Type B pancreatic cell (in vitro differentiated cells): ENCODE measurements around the gene PRKCA. TPM values are rescaled to one million over a fixed set of nuclear protein-coding genes. Genes with fewer than 3 reads are reported as not detected.
"Not testable (repeated sequence)": the region's sequence is repeated elsewhere in the genome, so short reads cannot be mapped to it uniquely, and the experiment has no call there.

Experiments
- DNase-seq: peaks from one replicate; pipeline ENCODE4 v3.0.0; 2021; ENCODE audit warnings: mixed read lengths; ENCODE audit not compliant: unreplicated experiment; ENCODE audit errors: extremely low spot score
- H3K27ac Mint-ChIP-seq: 2 replicates; pipeline ENCODE4 v1.8.0; 2021; ENCODE audit warnings: mild to moderate bottlenecking, mixed read lengths
- H3K27me3 Mint-ChIP-seq: 2 replicates; pipeline ENCODE4 v1.8.0; 2021; ENCODE audit warnings: mixed read lengths
- H3K36me3 Mint-ChIP-seq: 2 replicates; pipeline ENCODE4 v1.8.0; 2021; ENCODE audit warnings: mixed read lengths
- H3K4me1 Mint-ChIP-seq: one replicate; pipeline ENCODE4 v1.8.0; 2021; ENCODE audit warnings: mixed read lengths; ENCODE audit not compliant: unreplicated experiment
- H3K4me3 Mint-ChIP-seq: 2 replicates; pipeline ENCODE4 v1.8.0; 2021; ENCODE audit warnings: mild to moderate bottlenecking, mixed read lengths
- H3K9me3 Mint-ChIP-seq: 2 replicates; pipeline ENCODE4 v1.8.0; 2021; ENCODE audit warnings: mixed read lengths
- CTCF ChIP-seq: fragments of 200-600 bp; sonication (generic); conservative IDR thresholded peaks from 2 replicates; pipeline ENCODE4 v1.5.0; 2021; ENCODE audit warnings: antibody characterized with exemption, mild to moderate bottlenecking
- total RNA-seq: library from RNA; stranded (reverse); gene quantifications from 2 replicates; pipeline ENCODE4 v1.2.1, GENCODE V29; 2021; ENCODE audit warnings: low replicate concordance

The PRKCA gene
- total RNA-seq, 1 donor from 2014 or later, result 16.1 TPM

GRCh38 chr17:66614469-66614868, 312.1 kb downstream of the PRKCA start:
- no peak overlapping the region for H3K27ac Mint-ChIP-seq
- peaks cover 12% of the 10 kb centered on the region for H3K9me3 Mint-ChIP-seq
- no peak overlapping the region for H3K4me3 Mint-ChIP-seq
- peaks cover 19% of the 10 kb centered on the region for H3K4me1 Mint-ChIP-seq
- TF ChIP-seq CTCF, result no peak
- H3K27me3 Mint-ChIP-seq, result no peaks in the 10 kb centered on the region
- DNase-seq, result no peak
- no peaks in the 10 kb centered on the region for H3K36me3 Mint-ChIP-seq

DNA sequence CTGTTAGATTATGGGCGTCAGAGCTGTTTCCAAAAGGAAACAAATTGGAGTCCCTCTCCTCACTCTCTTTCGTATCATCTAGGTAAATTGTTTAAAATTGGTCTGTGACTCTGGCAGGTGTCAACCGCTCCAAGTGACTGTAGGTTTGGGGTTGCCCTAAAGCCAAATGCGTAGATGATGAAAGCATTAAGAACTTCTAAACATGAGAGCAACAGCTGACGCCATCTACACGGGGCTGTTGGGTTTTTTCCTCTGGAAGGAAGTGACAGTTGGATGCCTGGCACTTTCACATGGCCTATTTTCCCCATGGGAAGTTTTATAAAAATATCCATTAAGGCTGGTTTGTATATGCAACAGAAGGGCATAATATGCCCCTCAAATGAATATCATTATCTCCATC, 316.8 kb downstream of the PRKCA start:
- H3K27me3 Mint-ChIP-seq, result peaks cover 4% of the 10 kb centered on the region
- no peaks in the 10 kb centered on the region for H3K9me3 Mint-ChIP-seq
- no peak overlapping the region for H3K4me3 Mint-ChIP-seq
- no peaks in the 10 kb centered on the region for H3K36me3 Mint-ChIP-seq
- DNase-seq, result no peak
- peaks cover 16% of the 10 kb centered on the region for H3K4me1 Mint-ChIP-seq
- H3K27ac Mint-ChIP-seq, result no peak overlapping the region
- no peak for TF ChIP-seq CTCF

DNA sequence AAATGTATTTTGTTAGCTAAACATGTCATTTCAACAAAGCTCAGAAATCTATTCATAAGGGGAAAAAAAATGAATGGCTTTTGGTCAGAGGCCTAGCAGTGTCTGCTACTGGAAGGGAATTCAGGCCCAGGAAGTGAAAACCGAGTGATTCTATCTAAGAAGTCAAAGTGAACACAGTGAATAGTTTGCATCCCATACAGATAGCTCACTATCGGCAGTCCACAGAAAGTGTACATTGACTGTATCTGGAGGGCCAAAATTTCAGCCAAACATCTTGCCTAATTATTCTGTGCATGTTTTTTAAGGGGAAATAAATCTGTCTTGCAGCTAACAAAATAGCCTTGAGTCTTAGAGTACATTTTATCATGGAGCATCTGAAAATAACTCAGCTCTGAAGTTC, 318.1 kb downstream of the PRKCA start:
- Mint-ChIP-seq H3K4me3 (no peak overlapping the region), H3K36me3 (no peaks in the 10 kb centered on the region), H3K27me3 (peaks cover 10% of the 10 kb centered on the region), H3K4me1 (peaks cover 17% of the 10 kb centered on the region), H3K27ac (no peak overlapping the region), H3K9me3 (no peaks in the 10 kb centered on the region)
- no peak for DNase-seq
- no peak for TF ChIP-seq CTCF

DNA sequence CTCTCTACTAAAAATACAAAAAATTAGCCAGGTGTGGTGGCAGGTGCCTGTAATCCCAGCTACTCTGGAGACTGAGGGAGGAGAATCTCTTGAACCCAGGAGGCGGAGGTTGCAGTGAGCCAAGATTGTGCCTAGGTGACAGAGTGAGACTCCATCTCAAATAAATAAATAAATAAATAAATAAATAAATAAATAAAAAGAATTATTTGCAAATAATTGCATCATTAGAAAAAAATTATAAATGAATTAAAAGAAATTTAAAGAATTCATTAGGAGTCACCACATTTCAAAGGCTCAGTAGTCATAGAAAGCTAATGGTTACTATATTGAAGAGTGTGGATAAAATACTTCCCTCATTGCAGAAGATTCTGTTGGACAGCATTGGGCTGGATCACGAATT, 322.2 kb downstream of the PRKCA start:
- peaks cover 18% of the 10 kb centered on the region for H3K4me1 Mint-ChIP-seq
- H3K36me3 Mint-ChIP-seq, DNase-seq, H3K9me3 Mint-ChIP-seq, H3K4me3 Mint-ChIP-seq, H3K27ac Mint-ChIP-seq: not testable (repeated sequence)
- H3K27me3 Mint-ChIP-seq, result peaks cover 21% of the 10 kb centered on the region

GRCh38 chr17:66625311-66625767, 322.9 kb downstream of the PRKCA start:
- no peak for DNase-seq
- H3K4me3 Mint-ChIP-seq, result no peak overlapping the region

GRCh38 chr17:66627985-66628384, 325.6 kb downstream of the PRKCA start:
- H3K27ac Mint-ChIP-seq, result no peak overlapping the region
- H3K4me3 Mint-ChIP-seq, result no peak overlapping the region
- peaks cover 18% of the 10 kb centered on the region for H3K4me1 Mint-ChIP-seq
- H3K36me3 Mint-ChIP-seq, result no peaks in the 10 kb centered on the region
- DNase-seq, result no peak
- TF ChIP-seq CTCF, result no peak
- no peaks in the 10 kb centered on the region for H3K9me3 Mint-ChIP-seq
- peaks cover 17% of the 10 kb centered on the region for H3K27me3 Mint-ChIP-seq

More at GRCh38 chr17:66625311-66625767, 322.9 kb downstream of the PRKCA start:
- Mint-ChIP-seq H3K36me3 (no peaks in the 10 kb centered on the region), H3K9me3 (no peaks in the 10 kb centered on the region), H3K4me1 (peaks cover 18% of the 10 kb centered on the region), H3K27ac (no peak overlapping the region), H3K27me3 (peaks cover 19% of the 10 kb centered on the region)
- TF ChIP-seq CTCF, result peak; percentile 78
